HepG2 (cell line): ENCODE data around the gene PPCDC. TPM values are rescaled to one million over a fixed set of nuclear protein-coding genes. Genes with fewer than 3 reads are reported as not detected.

Experiments
- ATAC-seq: fragments of 200-7000 bp; cut with Tn5 transposase; 3 replicates; pipeline ENCODE4 v1.9.1; 2020; ENCODE audit warnings: mild to moderate bottlenecking, moderate library complexity
- BruUV-seq: library from RNA; stranded (reverse); fragments of 400-500 nt; replicated peaks from 2 replicates; lab custom pipeline; 2021; lab: Mats Ljungman, UMichigan
- CTCF ChIA-PET: fragments of 300-600 bp; formaldehyde crosslinking; extraction: SDS; loops from one replicate; lab custom pipeline; 2021; ENCODE audit warnings: low total read pairs, inconsistent platforms, low intra/inter-chr PET ratio; lab: Yijun Ruan, JAX
- POLR2A ChIA-PET: fragments of 350-600 bp; sonication (Branson Sonifier 250); formaldehyde crosslinking; loops from one replicate; lab custom pipeline; 2020; ENCODE audit warnings: antibody characterized with exemption, inconsistent platforms; lab: Yijun Ruan, JAX
- DNase-seq: peaks from one replicate; pipeline ENCODE4 v3.0.0-alpha.2; 2015; ENCODE audit warnings: low spot score
- FAIRE-seq: peaks from 3 replicates; lab custom pipeline; 2011; peaks lifted over from hg19 to GRCh38; lab: Jason Lieb, UNC
- H2AFZ ChIP-seq: one replicate; pipeline ENCODE4 v1.6.1; 2011; ENCODE audit warnings: low read length, inconsistent platforms
- H3K27ac ChIP-seq: fragments of 300-600 bp; 3 replicates; pipeline ENCODE4 v1.8.0; 2011; ENCODE audit warnings: mixed run types, mild to moderate bottlenecking, mixed read lengths, low read length, inconsistent platforms; ENCODE audit not compliant: insufficient read depth; ENCODE audit errors: extremely low read length
- H3K27me3 ChIP-seq, 2 experiments: fragments of 200-600 bp in 1 of 2; 2 replicates in 1 of 2; 3 replicates in 1 of 2; pipeline versions ENCODE4 v1.6.0 to v1.8.0; 2011; ENCODE audit warnings: low read length in 2 of 2, mild to moderate bottlenecking in 2 of 2, moderate library complexity in 2 of 2, inconsistent platforms in 1 of 2; ENCODE audit not compliant: insufficient read depth in 2 of 2, control insufficient read depth in 1 of 2
- H3K36me3 ChIP-seq, 2 experiments: fragments of 200-600 bp in 1 of 2; replicated peaks in 1 of 2; 2 replicates in 1 of 2; 3 replicates in 1 of 2; pipeline versions ENCODE4 v1.5.1 to v1.8.0; 2011; ENCODE audit warnings: low read length in 2 of 2, inconsistent platforms in 1 of 2; ENCODE audit not compliant: insufficient read depth in 2 of 2, control insufficient read depth in 1 of 2
- H3K4me1 ChIP-seq: 2 replicates; pipeline ENCODE4 v1.5.1; 2012; ENCODE audit warnings: low read length, inconsistent platforms; ENCODE audit not compliant: insufficient read depth
- H3K4me2 ChIP-seq: 2 replicates; pipeline ENCODE4 v1.6.0; 2011; ENCODE audit warnings: low read depth, low read length, inconsistent platforms
- H3K4me3 ChIP-seq, 3 experiments: fragments of 200-600 bp in 1 of 3; sonication (generic), shearing (Covaris generic) in 1 of 3; replicated peaks in 1 of 3; 2 replicates each; pipeline ENCODE4 v1.5.1; 2011 to 2016; ENCODE audit warnings: low read length in 3 of 3, inconsistent platforms in 2 of 3, low read depth in 2 of 3, mild to moderate bottlenecking in 2 of 3, control low read depth in 1 of 3, mixed read lengths in 1 of 3; ENCODE audit not compliant: insufficient read depth in 1 of 3
- H3K79me2 ChIP-seq: one replicate; pipeline ENCODE4 v1.6.1; 2011; ENCODE audit warnings: low read length, inconsistent platforms; ENCODE audit not compliant: insufficient read depth
- H3K9ac ChIP-seq: 2 replicates; pipeline ENCODE4 v1.6.0; 2011; ENCODE audit warnings: mild to moderate bottlenecking, low read depth, low read length, inconsistent platforms; ENCODE audit not compliant: insufficient read depth
- H3K9me3 ChIP-seq: 2 replicates; pipeline ENCODE4 v1.5.1; 2012; ENCODE audit warnings: mild to moderate bottlenecking, low read length
- H4K20me1 ChIP-seq: 2 replicates; pipeline ENCODE4 v1.6.0; 2011; ENCODE audit warnings: inconsistent platforms, mild to moderate bottlenecking, low read length, moderate library complexity; ENCODE audit not compliant: insufficient read depth
- ATAD3A ChIP-seq: sonication (generic); formaldehyde crosslinking; IDR thresholded peaks from 2 replicates; pipeline ENCODE4 v1.4.0; 2020; ENCODE audit warnings: missing genetic modification reagents
- ATRX ChIP-seq: sonication (generic); formaldehyde crosslinking; IDR thresholded peaks from 2 replicates; pipeline ENCODE4 v1.4.0; 2020; ENCODE audit warnings: missing genetic modification reagents, borderline replicate concordance
- POGK ChIP-seq: sonication (generic); formaldehyde crosslinking; conservative IDR thresholded peaks from 2 replicates; pipeline ENCODE4 v1.8.0; 2022; ENCODE audit warnings: mild to moderate bottlenecking, moderate library complexity, missing genetic modification reagents
- RELA ChIP-seq: sonication (generic); formaldehyde crosslinking; IDR thresholded peaks from 2 replicates; pipeline ENCODE4 v1.4.0; 2020; ENCODE audit warnings: missing genetic modification reagents
- SUZ12 ChIP-seq: fragments of 150-350 bp; IDR thresholded peaks from 2 replicates; pipeline ENCODE4 v1.6.1; 2014; ENCODE audit warnings: low read depth, low read length
- TARDBP ChIP-seq: sonication (generic); formaldehyde crosslinking; IDR thresholded peaks from 2 replicates; pipeline ENCODE4 v1.8.0; 2022; ENCODE audit warnings: mild to moderate bottlenecking, missing genetic modification reagents
- ZNF333 ChIP-seq: sonication (generic); formaldehyde crosslinking; IDR thresholded peaks from 2 replicates; pipeline ENCODE4 v1.4.0; 2020; ENCODE audit warnings: mild to moderate bottlenecking, missing genetic modification reagents, borderline replicate concordance
- ZNF34 ChIP-seq: sonication (generic); formaldehyde crosslinking; IDR thresholded peaks from 2 replicates; pipeline ENCODE4 v1.4.0; 2020; ENCODE audit warnings: mild to moderate bottlenecking, missing genetic modification reagents, borderline replicate concordance
- ZNF496 ChIP-seq: sonication (generic); formaldehyde crosslinking; IDR thresholded peaks from 2 replicates; pipeline ENCODE4 v1.8.1; 2023; ENCODE audit warnings: mild to moderate bottlenecking, moderate library complexity, missing genetic modification reagents; ENCODE audit not compliant: insufficient replicate concordance
- WGBS: methylation state at CpG from one replicate; pipeline ENCODE4 v1.1.6; 2017; ENCODE audit warnings: low lambda C conversion rate; 5-methylcytosine and 5-hydroxymethylcytosine counted together
- in situ Hi-C: cut with HindIII; loops from 2 replicates; pipeline ENCODE4 v1.10.0; 2017; ENCODE audit warnings: low pct_unique_long_range_greater_than_20kb; ENCODE audit not compliant: extremely low pct_ligation_motif_present
- intact Hi-C: fragments of 100-400 bp; cut with micrococcal nuclease; formaldehyde crosslinking; loops from one replicate; pipeline ENCODE4 v1.10.0; 2022; ENCODE audit not compliant: unreplicated experiment
- polyA plus RNA-seq, 8 experiments: library from polyadenylated mRNA; depleted of rRNA in 3 of 8; stranded (reverse) in 7 of 8; unstranded in 1 of 8; fragments of >200 nt; fragmentation: Illumina TruSeq in 4 of 8; extraction: Trizol in 4 of 8; gene quantifications; 2 replicates each; pipeline versions ENCODE4 v1.2.1 to v1.2.3, GENCODE V29; 2011 to 2016; ENCODE audit warnings: low read depth in 4 of 8, missing spikeins in 1 of 8, mixed read lengths in 1 of 8; ENCODE audit not compliant: insufficient read depth in 1 of 8
- total RNA-seq, 5 experiments: library from RNA; depleted of rRNA; stranded (reverse); fragments of >200 nt; fragmentation: Illumina TruSeq; extraction: Trizol; gene quantifications; 2 replicates each; pipeline ENCODE4 v1.2.3, GENCODE V29; 2016; ENCODE audit warnings: low read depth in 1 of 5
- TF ChIP-seq, protein P1 (sequence below): IDR thresholded peaks from 2 replicates; pipeline ENCODE4 v1.4.0; 2020; ENCODE audit warnings: mild to moderate bottlenecking, missing genetic modification reagents
- TF ChIP-seq, protein P2 (sequence below): sonication (generic); formaldehyde crosslinking; IDR thresholded peaks from 2 replicates; pipeline ENCODE4 v1.8.0; 2023; ENCODE audit warnings: mild to moderate bottlenecking, missing genetic modification reagents
- TF ChIP-seq, protein P3 (sequence below): fragments of 450-650 bp; IDR thresholded peaks from 2 replicates; pipeline ENCODE4 v1.6.1; 2017; ENCODE audit warnings: mild to moderate bottlenecking

Gene PPCDC
- total and polyA plus RNA-seq, 2 of the 13 experiments (the other 11 are each of a cell fraction or from before 2014, with no cell fraction given) = 12.3 to 12.8 TPM

GRCh38 chr15:74995779-74996765 is 27.3 kb upstream of the PPCDC start (continued):
- TF ChIP-seq, protein P1, sequence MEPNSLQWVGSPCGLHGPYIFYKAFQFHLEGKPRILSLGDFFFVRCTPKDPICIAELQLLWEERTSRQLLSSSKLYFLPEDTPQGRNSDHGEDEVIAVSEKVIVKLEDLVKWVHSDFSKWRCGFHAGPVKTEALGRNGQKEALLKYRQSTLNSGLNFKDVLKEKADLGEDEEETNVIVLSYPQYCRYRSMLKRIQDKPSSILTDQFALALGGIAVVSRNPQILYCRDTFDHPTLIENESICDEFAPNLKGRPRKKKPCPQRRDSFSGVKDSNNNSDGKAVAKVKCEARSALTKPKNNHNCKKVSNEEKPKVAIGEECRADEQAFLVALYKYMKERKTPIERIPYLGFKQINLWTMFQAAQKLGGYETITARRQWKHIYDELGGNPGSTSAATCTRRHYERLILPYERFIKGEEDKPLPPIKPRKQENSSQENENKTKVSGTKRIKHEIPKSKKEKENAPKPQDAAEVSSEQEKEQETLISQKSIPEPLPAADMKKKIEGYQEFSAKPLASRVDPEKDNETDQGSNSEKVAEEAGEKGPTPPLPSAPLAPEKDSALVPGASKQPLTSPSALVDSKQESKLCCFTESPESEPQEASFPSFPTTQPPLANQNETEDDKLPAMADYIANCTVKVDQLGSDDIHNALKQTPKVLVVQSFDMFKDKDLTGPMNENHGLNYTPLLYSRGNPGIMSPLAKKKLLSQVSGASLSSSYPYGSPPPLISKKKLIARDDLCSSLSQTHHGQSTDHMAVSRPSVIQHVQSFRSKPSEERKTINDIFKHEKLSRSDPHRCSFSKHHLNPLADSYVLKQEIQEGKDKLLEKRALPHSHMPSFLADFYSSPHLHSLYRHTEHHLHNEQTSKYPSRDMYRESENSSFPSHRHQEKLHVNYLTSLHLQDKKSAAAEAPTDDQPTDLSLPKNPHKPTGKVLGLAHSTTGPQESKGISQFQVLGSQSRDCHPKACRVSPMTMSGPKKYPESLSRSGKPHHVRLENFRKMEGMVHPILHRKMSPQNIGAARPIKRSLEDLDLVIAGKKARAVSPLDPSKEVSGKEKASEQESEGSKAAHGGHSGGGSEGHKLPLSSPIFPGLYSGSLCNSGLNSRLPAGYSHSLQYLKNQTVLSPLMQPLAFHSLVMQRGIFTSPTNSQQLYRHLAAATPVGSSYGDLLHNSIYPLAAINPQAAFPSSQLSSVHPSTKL = no peak
- TF ChIP-seq ATAD3A (CRISPR knock-in tag) (no peak), ZNF333 (CRISPR knock-in tag) (no peak), RELA (CRISPR knock-in tag) (no peak)

DNA sequence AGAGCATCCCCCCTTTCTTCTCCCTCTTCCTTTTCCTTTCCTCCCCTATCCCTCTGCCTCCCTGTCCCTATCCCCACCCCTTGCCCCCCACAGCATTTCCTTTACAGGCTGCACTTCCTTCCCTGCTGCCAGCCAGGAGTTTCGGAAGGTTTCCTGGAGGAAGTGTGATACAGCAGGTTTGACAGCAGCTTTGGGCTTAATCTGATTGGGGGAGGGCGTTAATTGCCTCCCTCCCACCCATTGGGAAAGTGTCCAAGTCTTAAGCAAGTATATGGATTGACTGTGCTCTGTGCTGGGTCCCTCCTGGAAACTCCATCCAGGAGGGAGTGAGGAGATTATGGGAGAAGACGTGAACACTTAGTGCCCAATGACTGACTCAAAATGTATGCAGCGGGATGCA is 26.2 kb upstream of the PPCDC start:
- Histone ChIP-seq H4K20me1 (no peaks in the 10 kb centered on the region; the same call in 1 of the 2 replicates), H3K4me2 (peak overlapping the region; percentile 96), H3K27me3 (no peaks in the 10 kb centered on the region), H3K36me3 (no peaks in the 10 kb centered on the region), H3K79me2 (peaks cover 19% of the 10 kb centered on the region), H2AFZ (no peak overlapping the region), H3K4me1 (peaks cover 21% of the 10 kb centered on the region), H3K9ac (no peak overlapping the region), H3K27ac (no peak overlapping the region), H3K9me3 (no peaks in the 10 kb centered on the region), H3K4me3 (no peak overlapping the region)
- ATAC-seq (no peak), FAIRE-seq (no peak), DNase-seq (no peak)
- intact Hi-C loops = no loop called here
- in situ Hi-C loops = no loop called here
- 93% methylated on average over 4 of the region's 4 CpGs for WGBS
- CTCF ChIA-PET = no interaction called here
- POLR2A ChIA-PET = no interaction called here
- no TSS peak for BruUV-seq
- TF ChIP-seq, protein P2, sequence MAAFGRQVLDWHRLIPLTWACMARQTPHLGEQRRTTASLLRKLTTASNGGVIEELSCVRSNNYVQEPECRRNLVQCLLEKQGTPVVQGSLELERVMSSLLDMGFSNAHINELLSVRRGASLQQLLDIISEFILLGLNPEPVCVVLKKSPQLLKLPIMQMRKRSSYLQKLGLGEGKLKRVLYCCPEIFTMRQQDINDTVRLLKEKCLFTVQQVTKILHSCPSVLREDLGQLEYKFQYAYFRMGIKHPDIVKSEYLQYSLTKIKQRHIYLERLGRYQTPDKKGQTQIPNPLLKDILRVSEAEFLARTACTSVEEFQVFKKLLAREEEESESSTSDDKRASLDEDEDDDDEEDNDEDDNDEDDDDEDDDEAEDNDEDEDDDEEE (CRISPR knock-in tag) = no peak
- TF ChIP-seq, protein P3, sequence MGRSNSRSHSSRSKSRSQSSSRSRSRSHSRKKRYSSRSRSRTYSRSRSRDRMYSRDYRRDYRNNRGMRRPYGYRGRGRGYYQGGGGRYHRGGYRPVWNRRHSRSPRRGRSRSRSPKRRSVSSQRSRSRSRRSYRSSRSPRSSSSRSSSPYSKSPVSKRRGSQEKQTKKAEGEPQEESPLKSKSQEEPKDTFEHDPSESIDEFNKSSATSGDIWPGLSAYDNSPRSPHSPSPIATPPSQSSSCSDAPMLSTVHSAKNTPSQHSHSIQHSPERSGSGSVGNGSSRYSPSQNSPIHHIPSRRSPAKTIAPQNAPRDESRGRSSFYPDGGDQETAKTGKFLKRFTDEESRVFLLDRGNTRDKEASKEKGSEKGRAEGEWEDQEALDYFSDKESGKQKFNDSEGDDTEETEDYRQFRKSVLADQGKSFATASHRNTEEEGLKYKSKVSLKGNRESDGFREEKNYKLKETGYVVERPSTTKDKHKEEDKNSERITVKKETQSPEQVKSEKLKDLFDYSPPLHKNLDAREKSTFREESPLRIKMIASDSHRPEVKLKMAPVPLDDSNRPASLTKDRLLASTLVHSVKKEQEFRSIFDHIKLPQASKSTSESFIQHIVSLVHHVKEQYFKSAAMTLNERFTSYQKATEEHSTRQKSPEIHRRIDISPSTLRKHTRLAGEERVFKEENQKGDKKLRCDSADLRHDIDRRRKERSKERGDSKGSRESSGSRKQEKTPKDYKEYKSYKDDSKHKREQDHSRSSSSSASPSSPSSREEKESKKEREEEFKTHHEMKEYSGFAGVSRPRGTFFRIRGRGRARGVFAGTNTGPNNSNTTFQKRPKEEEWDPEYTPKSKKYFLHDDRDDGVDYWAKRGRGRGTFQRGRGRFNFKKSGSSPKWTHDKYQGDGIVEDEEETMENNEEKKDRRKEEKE = no peak
- TF ChIP-seq ATRX (no peak), SUZ12 (no peak), ZNF34 (CRISPR knock-in tag) (no peak), POGK (CRISPR knock-in tag) (no peak), ZNF496 (CRISPR knock-in tag) (no peak), TARDBP (CRISPR knock-in tag) (no peak)
